Kidney epithelial cell (primary cell): ENCODE data around the gene FRMD3. TPM values are rescaled to one million over a fixed set of nuclear protein-coding genes. Genes with fewer than 3 reads are reported as not detected.

Source experiments
- DNase-seq: peaks from one replicate; pipeline ENCODE4 v3.0.0-alpha.2; 2010; ENCODE audit warnings: low read depth
- H3K27me3 ChIP-seq: 2 replicates; pipeline ENCODE4 v1.6.0; 2011; ENCODE audit warnings: low read length; ENCODE audit not compliant: control insufficient read depth, insufficient read depth
- H3K36me3 ChIP-seq: 2 replicates; pipeline ENCODE4 v1.5.1; 2011; ENCODE audit warnings: low read length; ENCODE audit not compliant: control insufficient read depth, insufficient read depth
- H3K4me3 ChIP-seq: 2 replicates; pipeline ENCODE4 v1.5.1; 2011; ENCODE audit warnings: low read depth, mild to moderate bottlenecking, control low read depth, low read length
- CTCF ChIP-seq: IDR thresholded peaks from 2 replicates; pipeline ENCODE4 v1.5.1; 2011; ENCODE audit warnings: mild to moderate bottlenecking, moderate library complexity, low read length, control low read depth, inconsistent platforms; ENCODE audit not compliant: insufficient read depth, poor library complexity, severe bottlenecking
- total RNA-seq: library from RNA; depleted of rRNA; stranded (reverse); fragments of >200 nt; gene quantifications from 2 replicates; pipeline ENCODE4 v1.2.3, GENCODE V29; 2015

FRMD3 gene
- total RNA-seq, 1 donor from 2014 or later: 5.2 TPM

- TF ChIP-seq CTCF: no peak
- Histone ChIP-seq H3K27me3 (no peaks in the 10 kb centered on the region), H3K36me3 (no peaks in the 10 kb centered on the region), H3K4me3 (no peak overlapping the region)
- DNase-seq: no peak
Measured at GRCh38 chr9:83346655-83347420, 191.4 kb downstream of the FRMD3 start.

GRCh38 chr9:83343366-83343999 lies 194.7 kb downstream of the FRMD3 start:
- H3K36me3 ChIP-seq: no peaks in the 10 kb centered on the region
- no peak for DNase-seq
- H3K27me3 ChIP-seq: no peaks in the 10 kb centered on the region
- no peak for TF ChIP-seq CTCF
- H3K4me3 ChIP-seq: no peak overlapping the region

GRCh38 chr9:83342731-83343130 lies 195.5 kb downstream of the FRMD3 start:
- Histone ChIP-seq H3K4me3 (no peak overlapping the region), H3K27me3 (no peaks in the 10 kb centered on the region), H3K36me3 (no peaks in the 10 kb centered on the region)
- DNase-seq: no peak
- no peak for TF ChIP-seq CTCF

GRCh38 chr9:83342006-83342405 lies 196.2 kb downstream of the FRMD3 start:
- DNase-seq: no peak
- no peaks in the 10 kb centered on the region for H3K36me3 ChIP-seq
- TF ChIP-seq CTCF: no peak
- H3K27me3 ChIP-seq: no peaks in the 10 kb centered on the region
- no peak overlapping the region for H3K4me3 ChIP-seq

- Histone ChIP-seq H3K4me3 (no peak overlapping the region), H3K27me3 (no peaks in the 10 kb centered on the region), H3K36me3 (no peaks in the 10 kb centered on the region)
- TF ChIP-seq CTCF: no peak
- DNase-seq: no peak
Measured at GRCh38 chr9:83340451-83340850, 197.8 kb downstream of the FRMD3 start.

- Histone ChIP-seq H3K36me3 (no peaks in the 10 kb centered on the region), H3K27me3 (no peaks in the 10 kb centered on the region), H3K4me3 (no peak overlapping the region)
- TF ChIP-seq CTCF: no peak
- DNase-seq: no peak
Measured at GRCh38 chr9:83339435-83339834, 198.8 kb downstream of the FRMD3 start.
